ENCODE data around the gene SMPX. TPM values are rescaled to one million over a fixed set of nuclear protein-coding genes. Genes with fewer than 3 reads are reported as not detected.

Gene SMPX
- total and polyA plus RNA-seq, 4 donors = 0.09 to 0.10 TPM; not detected in 2

GRCh38 chrX:21718575-21718974, 39.3 kb downstream of the SMPX start (continued):
- TF ChIP-seq ZBTB33 (IDR thresholded peaks at IDR 0.05) (no peak), YY1 (IDR thresholded peaks at IDR 0.05) (no peak), NR2F2 (IDR thresholded peaks at IDR 0.05) (no peak)

GRCh38 chrX:21717802-21718201, 40.1 kb downstream of the SMPX start:
- no peak for TF ChIP-seq ATF3 (IDR thresholded peaks at IDR 0.05)
- TF ChIP-seq FOXA2 (IDR thresholded peaks at IDR 0.05) = no peak
- no peak for TF ChIP-seq HNF4A (conservative IDR thresholded peaks at IDR 0.05)
- no peak for TF ChIP-seq FOXA1 (IDR thresholded peaks at IDR 0.05)
- no peak for TF ChIP-seq NR2F2 (IDR thresholded peaks at IDR 0.05)
- TF ChIP-seq RXRA (IDR thresholded peaks at IDR 0.05) = no peak
- TF ChIP-seq RAD21 (IDR thresholded peaks at IDR 0.05) = no peak
- TF ChIP-seq TAF1 (conservative IDR thresholded peaks at IDR 0.05) = no peak
- no peak for TF ChIP-seq SP1 (IDR thresholded peaks at IDR 0.05)
- TF ChIP-seq REST (IDR thresholded peaks at IDR 0.05) = no peak
- TF ChIP-seq HNF4G (IDR thresholded peaks at IDR 0.05) = no peak
- no peak for TF ChIP-seq YY1 (IDR thresholded peaks at IDR 0.05)
- no peak for TF ChIP-seq MAX (IDR thresholded peaks at IDR 0.05)
- TF ChIP-seq CTCF (IDR thresholded peaks at IDR 0.05; ENCODE audit: low read depth, low read length, missing input control) = no peak
- TF ChIP-seq GABPA (IDR thresholded peaks at IDR 0.05 in 1 of 2, conservative IDR thresholded peaks at IDR 0.05 in 1 of 2) = no peak
- no peak overlapping the region for H3K4me3 ChIP-seq (ENCODE audit: low read depth in 1 of 3, low read length in 3 of 3)
- H3K9me3 ChIP-seq (ENCODE audit: control insufficient read depth in 4 of 4, low read length in 3 of 4) = no peaks in the 10 kb centered on the region
- no peak for DNase-seq (ENCODE audit: low spot score)
- H3K9ac ChIP-seq (ENCODE audit: low read depth in 1 of 2, low read length in 2 of 2) = no peak overlapping the region
- 94% methylated on average over 7 of the region's 7 CpGs for WGBS
- no peaks in the 10 kb centered on the region for H3K4me1 ChIP-seq (ENCODE audit: control insufficient read depth in 4 of 4, insufficient read depth in 4 of 4, low read length in 3 of 4)
- H3K36me3 ChIP-seq (ENCODE audit: control insufficient read depth in 4 of 4, insufficient read depth in 3 of 4, low read depth in 1 of 4, low read length in 3 of 4) = no peaks in the 10 kb centered on the region
- H3K27ac ChIP-seq (ENCODE audit: low read depth in 1 of 2, low read length in 2 of 2) = no peak overlapping the region
- H3K27me3 ChIP-seq (ENCODE audit: control insufficient read depth in 4 of 4, insufficient read depth in 4 of 4, low read length in 3 of 4) = no peaks in the 10 kb centered on the region

Measured in liver (tissue), 9 donors.